Heart left ventricle (tissue), 16 donors: ENCODE results near the gene HINT1. TPM values are rescaled to one million over a fixed set of nuclear protein-coding genes. Genes with fewer than 3 reads are reported as not detected.

Experiments
- ATAC-seq, 4 donors: fragments of 200-7000 bp; cut with Tn5 transposase; one replicate each; pipeline ENCODE4 v1.9.1; 2020 to 2022; ENCODE audit warnings: moderate library complexity in 4 of 4, mild to moderate bottlenecking in 3 of 4, moderate number of reproducible peaks in 1 of 4
- DNase-seq, 5 donors: peaks; one replicate each; pipeline ENCODE4 v3.0.0-alpha.2; 2020
- H3K27ac ChIP-seq, 12 donors: fragments of 200-600 bp; sonication (generic) in 4 of 12; one replicate each; pipeline versions ENCODE4 v1.5.0 to v1.8.0; 2016 to 2022; ENCODE audit warnings: mild to moderate bottlenecking in 2 of 12
- H3K27me3 ChIP-seq, 9 donors: fragments of 200-600 bp; sonication (generic) in 2 of 9; one replicate each; pipeline versions ENCODE4 v1.5.1 to v1.8.0; 2016 to 2022; ENCODE audit warnings: mild to moderate bottlenecking in 3 of 9
- H3K36me3 ChIP-seq, 9 donors: fragments of 200-600 bp; sonication (generic) in 2 of 9; one replicate each; pipeline versions ENCODE4 v1.5.0 to v1.8.0; 2018 to 2022; ENCODE audit warnings: mild to moderate bottlenecking in 2 of 9
- H3K4me1 ChIP-seq, 12 donors: fragments of 200-600 bp; sonication (generic) in 4 of 12; one replicate each; pipeline versions ENCODE4 v1.5.0 to v1.8.0; 2016 to 2022; ENCODE audit warnings: mild to moderate bottlenecking in 3 of 12
- H3K4me3 ChIP-seq, 12 donors: fragments of 200-600 bp; sonication (generic) in 4 of 12; one replicate each; pipeline versions ENCODE4 v1.5.0 to v1.8.0; 2017 to 2022; ENCODE audit warnings: mild to moderate bottlenecking in 9 of 12, moderate library complexity in 4 of 12
- H3K9me3 ChIP-seq, 12 donors: fragments of 200-600 bp; sonication (generic) in 4 of 12; one replicate each; pipeline versions ENCODE4 v1.5.0 to v1.8.0; 2016 to 2022; ENCODE audit warnings: mild to moderate bottlenecking in 1 of 12
- POLR2A ChIP-seq, 2 donors: fragments of 450-650 bp; IDR thresholded peaks; one replicate each; pipeline ENCODE4 v1.6.1; 2017; ENCODE audit warnings: antibody characterized with exemption in 2 of 2, mild to moderate bottlenecking in 2 of 2, moderate library complexity in 2 of 2
- WGBS, 4 donors: extraction: QIAGEN DNeasy Blood & Tissue Kit in 2 of 4; methylation state at CpG; one replicate each; pipeline versions ENCODE4 v1.1.5 to v1.1.7; 2013 to 2018; 5-methylcytosine and 5-hydroxymethylcytosine counted together
- intact Hi-C, 10 donors: fragments of 100-400 bp; cut with DNase I; formaldehyde crosslinking; loops; one replicate each; pipeline versions ENCODE4 v1.11.1 to v1.14.2; 2022
- polyA plus RNA-seq, 2 donors: library from polyadenylated mRNA; stranded (reverse); fragments of 200-250 nt; gene quantifications; one replicate each; pipeline ENCODE4 v1.2.3, GENCODE V29; 2013
- total RNA-seq, 9 donors: library from RNA; depleted of rRNA in 2 of 9; stranded (reverse); fragments of >200 nt in 2 of 9; fragmentation: NEBNext Ultra II Directional in 3 of 9; extraction: Animal tissue kit (Norgen Biotek cat#: 25700) in 3 of 9; gene quantifications; one replicate each; pipeline versions ENCODE4 v1.1.0 to v1.2.4, GENCODE V29; 2016 to 2023
- TF ChIP-seq, protein P1 (sequence below), 12 donors: fragments of 200-600 bp; sonication (generic) in 4 of 12; IDR thresholded peaks; one replicate each; pipeline versions ENCODE4 v1.5.0 to v1.8.0; 2018 to 2022; ENCODE audit warnings: antibody characterized with exemption in 12 of 12, mild to moderate bottlenecking in 5 of 12
- donor health status: ischemic (EF 13 %, LVEDD 7.1; RV severe dilation, severe dysfunction).
- donor health status: healthy with polysubstance abuse.
- donor health status: DM: no; HTN: yes; CAD: no.
- donor health status: DM: no; HTN: no; CAD: no.
- donor health status: ischemic (EF 25% LVEDD 6.9; RV normal size, moderate dysfunction).
- donor health status: ischemic (EF 25% LVEDD 5.7; RV mildly dilated, moderate dysfunction).
- donor health status: healthy.
- donor health status: DM: yes; HTN: yes; CAD: no.
- donor health status: ischemic (EF 35%, LVEDD 5.7; RV mildly dilated, moderate dysfunction).
- donor health status: nonischemic (EF 11% LVEDD 7.7; RV severe dilation, severe dysfunction).
- donor health status: DM: yes; HTN: yes; CAD: no.
- donor health status: PGD.
- donor health status: ischemic (EF 29% LVEDD 5.4; RV normal size, mild dysfunction).
- donor health status: nonischemic (EF 23%, LVEDD 6.1; RV moderate dilation, normal function).

Gene HINT1
- total and polyA plus RNA-seq, 11 donors, result 76.8 to 286 (median 148) TPM

DNA sequence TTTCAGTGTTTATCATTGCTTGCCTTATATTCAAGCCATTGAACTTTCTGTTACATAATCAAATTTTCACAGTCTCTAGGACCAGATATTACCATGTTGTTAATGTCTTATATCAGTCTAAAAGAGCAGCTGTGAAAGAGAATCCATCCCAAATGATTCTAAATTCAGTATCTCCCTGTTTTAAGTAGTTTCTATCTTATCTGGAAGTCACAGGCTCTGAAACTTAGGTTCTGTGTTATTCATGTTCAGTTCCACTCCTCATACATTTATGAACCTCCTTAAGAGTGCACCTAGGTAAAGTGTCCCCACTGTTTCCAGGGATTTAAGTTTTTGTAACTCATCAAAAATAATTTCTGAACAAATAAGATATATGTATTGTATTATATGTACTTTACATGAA lies 15.4 kb upstream of the HINT1 start:
- intact Hi-C loops, result no loop called here
- H3K4me1 ChIP-seq, result no peaks in the 10 kb centered on the region
- no peaks in the 10 kb centered on the region for H3K27me3 ChIP-seq
- H3K4me3 ChIP-seq, result no peak overlapping the region
- no peak for DNase-seq
- ATAC-seq, result no peak
- peaks cover 0 to 23% (median 7%) of the 10 kb centered on the region in 9 donors for H3K36me3 ChIP-seq
- no peak overlapping the region for H3K27ac ChIP-seq
- H3K9me3 ChIP-seq, result no peaks in the 10 kb centered on the region
- TF ChIP-seq POLR2A (IDR thresholded peaks at IDR 0.05), result no peak
- TF ChIP-seq, protein P1, sequence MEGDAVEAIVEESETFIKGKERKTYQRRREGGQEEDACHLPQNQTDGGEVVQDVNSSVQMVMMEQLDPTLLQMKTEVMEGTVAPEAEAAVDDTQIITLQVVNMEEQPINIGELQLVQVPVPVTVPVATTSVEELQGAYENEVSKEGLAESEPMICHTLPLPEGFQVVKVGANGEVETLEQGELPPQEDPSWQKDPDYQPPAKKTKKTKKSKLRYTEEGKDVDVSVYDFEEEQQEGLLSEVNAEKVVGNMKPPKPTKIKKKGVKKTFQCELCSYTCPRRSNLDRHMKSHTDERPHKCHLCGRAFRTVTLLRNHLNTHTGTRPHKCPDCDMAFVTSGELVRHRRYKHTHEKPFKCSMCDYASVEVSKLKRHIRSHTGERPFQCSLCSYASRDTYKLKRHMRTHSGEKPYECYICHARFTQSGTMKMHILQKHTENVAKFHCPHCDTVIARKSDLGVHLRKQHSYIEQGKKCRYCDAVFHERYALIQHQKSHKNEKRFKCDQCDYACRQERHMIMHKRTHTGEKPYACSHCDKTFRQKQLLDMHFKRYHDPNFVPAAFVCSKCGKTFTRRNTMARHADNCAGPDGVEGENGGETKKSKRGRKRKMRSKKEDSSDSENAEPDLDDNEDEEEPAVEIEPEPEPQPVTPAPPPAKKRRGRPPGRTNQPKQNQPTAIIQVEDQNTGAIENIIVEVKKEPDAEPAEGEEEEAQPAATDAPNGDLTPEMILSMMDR (IDR thresholded peaks at IDR 0.05), result no peak

GRCh38 chr5:131171276-131171810 lies 6.3 kb upstream of the HINT1 start:
- DNase-seq (no peak), ATAC-seq (no peak)
- no peak for TF ChIP-seq POLR2A (IDR thresholded peaks at IDR 0.05)
- TF ChIP-seq, protein P1 (IDR thresholded peaks at IDR 0.05), result no peak
- H3K9me3 ChIP-seq, result no peaks in the 10 kb centered on the region
- intact Hi-C loops, result loop anchor here in 5 of 10 donors (2.0 to 10.0 kb wide), 5 partner anchors 91 to 626 kb away; partner anchors contain the start of genes CDC42SE2 (in 4 of the 5) and FNIP1 (in 1 of the 5)
- WGBS, 4 donors, result 4 to 9% (median 6%) methylated on average over 11 of the region's 11 CpGs
- H3K4me1 ChIP-seq, result peaks cover 0 to 23% (median 17%) of the 10 kb centered on the region in 12 donors
- H3K36me3 ChIP-seq, result peaks cover 0 to 3% (median 0%) of the 10 kb centered on the region in 9 donors
- no peaks in the 10 kb centered on the region for H3K27me3 ChIP-seq
- peak overlapping the region; percentile 5 to 89 (median 83) for H3K27ac ChIP-seq
- H3K4me3 ChIP-seq, result peak overlapping the region; percentile 38 to 78 (median 68)

GRCh38 chr5:131170540-131171275 lies 5.7 kb upstream of the HINT1 start, which contains the start of gene LYRM7:
TSS of gene LYRM7 (plus strand) at chr5:131170944. CDS start at chr5:131171021, 77 bp downstream.
- intact Hi-C loops, result loop anchor here in 5 of 10 donors (2.0 to 10.0 kb wide), 5 partner anchors 92 to 627 kb away; partner anchors contain the start of genes CDC42SE2 (in 4 of the 5) and FNIP1 (in 1 of the 5)
- 0 to 1% (median 0%) methylated on average over 41 to 42 of the region's 42 CpGs for WGBS, 4 donors
- peak within 1 kb of the TSS; percentile 5 to 89 (median 83) for H3K27ac ChIP-seq
- peak within 1 kb of the TSS; percentile 45 to 78 (median 68) for H3K4me3 ChIP-seq
- peaks cover 0 to 3% (median 0%) of the 10 kb centered on the region in 9 donors for H3K36me3 ChIP-seq
- peaks cover 0 to 23% (median 19%) of the 10 kb centered on the region in 12 donors for H3K4me1 ChIP-seq
- ATAC-seq (peak; percentile 98 to 99 (median 99)), DNase-seq (peak; percentile 93 to 98 (median 97))
- TF ChIP-seq POLR2A (IDR thresholded peaks at IDR 0.05), result peak; percentile 58 to 79
- TF ChIP-seq, protein P1 (IDR thresholded peaks at IDR 0.05), result peak in 1 of 12 donors; percentile 13
- no peaks in the 10 kb centered on the region for H3K27me3 ChIP-seq
- H3K9me3 ChIP-seq, result no peaks in the 10 kb centered on the region
